ENCODE results near the gene FAM180A.
"Not testable (repeated sequence)": the region's sequence is repeated elsewhere in the genome, so short reads cannot be mapped to it uniquely, and the experiment has no call there.

The FAM180A gene

GRCh38 chr7:135741905-135742304 lies 6.7 kb downstream of the FAM180A start:
- DNase-seq (ENCODE audit: low read depth, low spot score): no peak

- no peak for DNase-seq (ENCODE audit: low read depth, low spot score)
These were observed 7.7 kb downstream of the FAM180A start for GRCh38 chr7:135740889-135741288.

DNA sequence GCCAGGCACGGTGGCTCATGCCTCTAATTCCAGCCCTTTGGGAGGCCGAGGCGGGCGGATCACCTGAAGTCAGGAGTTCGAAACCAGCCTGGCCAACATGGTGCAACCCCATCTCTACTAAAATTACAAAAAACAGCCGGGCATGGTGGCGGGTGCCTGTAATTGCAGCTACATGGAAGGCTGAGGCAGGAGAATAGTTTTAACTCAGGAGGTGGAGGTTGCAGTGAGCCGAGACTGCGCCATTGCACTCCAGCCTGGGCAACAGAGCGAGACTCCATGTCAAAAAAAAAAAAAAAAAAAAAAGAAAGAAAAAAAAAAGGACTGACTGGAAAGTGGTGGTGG lies 11.3 kb downstream of the FAM180A start:
- not testable (repeated sequence) for DNase-seq (ENCODE audit: low read depth, low spot score)

DNA sequence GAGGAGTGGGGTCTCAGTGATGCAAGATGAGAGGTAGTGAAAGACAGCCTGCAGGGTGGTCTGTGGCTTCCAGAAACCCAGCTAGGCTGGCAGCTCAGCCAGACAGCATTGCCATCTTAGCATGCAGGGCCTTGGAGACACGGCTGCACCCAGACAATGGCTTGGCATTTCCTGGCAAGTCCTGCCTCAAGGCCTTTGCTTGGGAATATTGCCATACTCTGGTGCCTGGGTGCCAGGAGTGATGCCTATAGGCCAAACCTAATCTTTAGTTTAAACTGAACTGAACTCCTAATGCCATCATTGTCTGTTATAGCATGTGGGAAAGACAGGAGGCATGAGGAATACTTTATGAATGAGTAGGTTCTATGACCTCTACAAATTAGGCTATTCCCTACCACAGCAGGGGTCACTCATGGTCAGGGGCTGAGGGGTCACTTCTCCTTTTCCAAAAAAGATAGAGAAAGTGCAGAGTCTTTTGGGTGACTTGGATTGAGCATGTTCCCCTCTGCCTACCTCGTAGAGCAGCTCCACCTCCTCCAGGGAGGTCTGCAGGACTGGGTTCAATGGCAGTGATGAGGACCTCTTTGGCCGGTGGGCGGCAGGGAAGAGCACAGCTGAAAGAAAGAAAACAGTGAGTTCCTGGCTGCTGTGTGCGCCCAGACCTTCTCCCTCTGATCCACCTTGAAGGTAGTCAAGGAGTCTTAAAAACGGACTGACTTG lies 11.9 kb downstream of the FAM180A start:
- DNase-seq (ENCODE audit: low read depth, low spot score): peak; percentile 20

DNA sequence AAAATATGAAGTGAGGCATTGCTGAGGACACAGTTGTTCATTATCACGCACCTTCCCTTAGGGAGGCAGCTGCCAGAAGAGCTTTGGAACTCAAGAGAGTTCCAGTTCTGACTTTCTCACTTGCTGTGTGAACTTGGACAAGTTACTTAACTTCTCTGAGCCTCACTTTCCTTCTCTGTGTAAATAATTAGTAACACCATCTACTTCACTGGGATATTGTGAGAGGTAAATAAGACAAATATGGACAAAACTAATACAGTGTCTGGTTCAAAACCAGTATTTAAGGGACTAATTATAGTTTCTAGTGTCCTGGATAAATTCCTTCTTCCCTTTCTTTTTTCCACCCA lies 14.3 kb downstream of the FAM180A start:
- no peak for DNase-seq (ENCODE audit: low read depth, low spot score)

DNA sequence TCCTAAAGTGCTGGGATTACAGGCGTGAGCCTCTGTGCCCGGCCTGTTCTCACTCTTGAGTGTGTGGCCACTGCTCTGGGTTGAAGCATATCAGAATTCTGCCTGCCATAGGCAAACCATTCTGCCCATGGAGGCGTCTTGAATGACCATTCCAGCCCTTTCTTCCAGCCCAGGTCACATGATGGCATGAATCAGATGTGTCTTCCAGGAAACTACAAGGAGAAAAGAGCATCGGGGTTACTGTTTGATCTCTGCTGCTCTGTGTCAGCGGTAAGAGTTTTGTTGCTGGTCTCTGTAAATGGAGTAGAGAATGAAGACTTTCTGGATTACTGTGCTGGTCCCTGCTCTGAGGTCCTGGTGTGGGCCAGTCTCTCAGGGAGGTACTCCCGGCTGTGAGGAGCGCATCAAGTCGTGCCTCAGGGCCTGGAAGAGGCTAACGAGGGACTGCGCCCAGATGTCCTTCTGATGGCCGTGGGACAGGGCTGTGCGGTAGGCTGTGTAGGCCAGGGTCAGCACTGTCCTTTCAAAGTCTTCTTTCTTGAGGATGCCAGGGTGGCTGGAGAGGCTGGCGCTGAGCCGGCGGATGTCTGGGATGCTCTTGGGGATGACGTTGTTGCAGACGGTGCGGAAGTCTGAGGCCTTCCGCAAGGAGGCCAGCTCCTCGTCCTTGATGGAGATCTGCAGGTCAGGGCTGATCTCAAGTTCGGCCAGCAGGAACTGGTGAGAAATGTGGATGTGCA lies 14.8 kb downstream of the FAM180A start:
- no peak for DNase-seq (ENCODE audit: low read depth, low spot score)

DNA sequence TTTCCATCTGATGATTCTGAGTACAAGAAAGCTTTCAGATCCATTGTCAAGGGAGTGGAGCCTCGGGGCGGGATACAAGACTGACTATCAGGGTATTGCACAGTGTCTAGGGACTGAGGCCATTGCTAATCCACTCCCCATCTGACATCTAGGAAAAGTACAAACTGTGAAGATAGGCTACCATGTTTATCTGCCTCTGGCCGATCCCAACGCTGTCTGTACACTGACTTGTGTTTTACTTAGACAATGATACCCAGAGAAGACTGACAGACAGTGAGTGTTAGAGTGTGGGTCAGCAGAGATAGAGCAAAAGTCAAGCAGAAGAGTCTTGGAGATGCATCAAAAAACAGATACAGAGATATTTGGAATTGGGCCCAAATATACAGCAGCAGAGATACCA lies 17.5 kb downstream of the FAM180A start:
- DNase-seq (ENCODE audit: low read depth, low spot score): no peak

- DNase-seq (ENCODE audit: low read depth, low spot score): no peak
These were observed 19.4 kb downstream of the FAM180A start for GRCh38 chr7:135729230-135729629.

- DNase-seq (ENCODE audit: low read depth, low spot score): peak; percentile 32
These were observed 20.4 kb downstream of the FAM180A start, which contains the start of gene SLC13A4 for GRCh38 chr7:135728136-135728669. TSS of gene SLC13A4 (minus strand) at chr7:135728186. CDS start at chr7:135727496, 690 bp downstream.

DNA sequence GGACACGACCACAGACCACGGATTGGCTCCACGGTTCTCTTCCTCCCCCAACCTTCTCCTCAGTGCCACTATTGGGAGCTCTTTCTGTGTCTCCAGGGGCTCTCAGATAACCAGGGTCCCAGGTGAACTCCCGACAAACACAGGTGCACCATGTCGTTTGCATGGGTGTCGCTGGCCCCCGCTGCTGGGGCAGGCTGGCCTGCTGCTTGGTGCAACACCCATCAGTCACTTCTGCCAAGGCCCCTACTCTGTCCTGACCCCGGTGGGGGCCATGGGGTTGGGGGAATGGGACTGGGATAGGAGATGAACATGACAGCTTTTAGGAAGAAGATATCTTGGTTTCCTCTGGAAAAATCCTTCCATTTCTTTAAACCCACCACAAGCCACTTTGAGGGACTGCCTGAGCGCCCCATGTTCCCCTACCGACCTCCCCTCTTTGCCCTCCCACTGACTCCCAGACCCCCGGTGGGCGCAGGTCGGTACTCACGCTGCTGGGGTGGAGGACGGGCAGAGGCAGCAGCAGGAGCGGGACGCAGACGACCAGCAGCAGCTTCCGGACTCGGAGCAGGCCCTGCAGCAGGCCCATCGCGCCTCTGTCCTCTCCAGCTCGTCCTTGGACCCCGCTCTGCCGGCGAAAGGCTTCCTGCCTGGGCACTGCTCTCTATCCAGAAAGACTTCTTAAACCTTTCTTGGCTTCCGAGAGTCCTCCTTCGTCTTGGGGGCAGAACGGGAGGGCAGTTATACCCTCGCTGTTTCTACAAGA lies 21.5 kb downstream of the FAM180A start:
- DNase-seq (ENCODE audit: low read depth, low spot score): no peak

DNA sequence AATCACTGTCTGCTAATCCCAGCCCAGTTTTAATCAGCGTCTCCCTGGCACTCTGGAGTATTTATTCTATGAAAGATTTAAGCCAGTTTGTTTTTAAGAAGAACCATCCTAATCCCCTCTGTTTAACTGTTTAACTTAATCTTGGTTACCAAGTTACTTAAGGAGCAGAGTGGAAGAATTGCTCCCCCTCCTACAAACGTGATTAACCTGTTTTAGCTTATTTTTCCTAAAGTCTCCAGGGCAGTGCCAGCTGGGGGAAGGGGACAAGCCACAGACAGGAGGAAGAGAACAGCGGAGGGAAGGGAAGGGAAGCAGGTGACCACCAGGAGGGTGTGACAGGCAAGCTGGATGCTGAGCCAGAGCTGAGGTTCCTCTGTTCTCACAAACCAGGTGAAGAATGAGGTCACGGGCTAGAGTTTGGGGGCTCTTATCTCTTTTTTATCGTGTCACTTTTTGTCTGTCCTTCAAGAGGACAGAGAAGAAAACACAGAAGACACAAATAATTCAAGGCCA lies 22.3 kb downstream of the FAM180A start:
- no peak for DNase-seq (ENCODE audit: low read depth, low spot score)

DNA sequence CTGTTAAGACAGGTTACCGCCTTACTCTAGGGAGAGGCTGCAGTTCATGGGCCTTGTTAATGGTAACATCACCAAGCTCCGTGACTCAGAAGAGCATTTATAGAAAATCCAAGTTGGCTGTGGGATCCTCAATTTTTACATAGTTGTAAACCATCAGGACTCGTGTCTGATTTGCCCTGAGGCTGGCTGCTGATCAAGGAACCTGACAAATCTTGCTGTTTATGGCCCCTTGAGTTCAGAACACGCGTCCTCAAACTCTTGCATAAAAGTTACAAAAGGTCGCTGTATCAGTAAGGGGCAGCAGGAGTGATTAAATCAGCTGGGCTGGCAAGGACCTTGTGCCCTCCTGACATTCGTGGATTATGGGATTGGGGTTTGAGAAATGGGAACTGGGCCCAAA lies 25.2 kb downstream of the FAM180A start:
- no peak for DNase-seq (ENCODE audit: low read depth, low spot score)

DNA sequence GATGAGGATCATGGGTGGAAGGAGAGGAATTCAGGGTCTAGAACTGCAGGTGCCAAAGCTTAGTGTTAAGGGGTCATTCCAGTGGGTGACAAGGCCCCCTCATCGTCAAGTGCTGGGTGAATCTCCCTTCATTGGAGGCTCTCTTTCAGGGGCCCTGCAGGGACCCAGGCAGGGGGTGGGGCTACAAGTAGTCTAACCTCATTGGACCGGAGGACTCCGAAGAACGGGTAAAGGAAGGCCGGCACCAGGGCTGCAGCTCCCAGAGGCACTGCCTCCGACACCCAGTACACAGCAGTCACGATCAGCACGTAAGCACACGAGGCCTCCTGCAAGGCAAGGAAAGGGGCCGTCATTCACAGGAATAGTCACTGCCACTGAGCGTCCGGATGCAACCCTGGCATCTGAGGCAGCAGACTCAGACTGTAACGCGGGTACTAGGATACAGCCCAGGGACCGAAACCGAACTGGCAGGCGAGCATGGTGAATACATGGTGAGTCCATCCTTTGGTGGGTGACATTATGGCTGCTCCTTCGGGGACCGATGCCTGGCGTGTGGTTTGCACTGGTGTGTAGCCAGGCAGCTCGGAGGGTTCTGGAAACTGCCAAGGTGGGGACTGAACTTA lies 27.3 kb downstream of the FAM180A start:
- DNase-seq (ENCODE audit: low read depth, low spot score): no peak

- DNase-seq (ENCODE audit: low read depth, low spot score): no peak
These were observed 28.9 kb downstream of the FAM180A start for GRCh38 chr7:135719688-135720087.

- DNase-seq (ENCODE audit: low read depth, low spot score): no peak
These were observed 29.7 kb downstream of the FAM180A start for GRCh38 chr7:135718794-135719437.

DNA sequence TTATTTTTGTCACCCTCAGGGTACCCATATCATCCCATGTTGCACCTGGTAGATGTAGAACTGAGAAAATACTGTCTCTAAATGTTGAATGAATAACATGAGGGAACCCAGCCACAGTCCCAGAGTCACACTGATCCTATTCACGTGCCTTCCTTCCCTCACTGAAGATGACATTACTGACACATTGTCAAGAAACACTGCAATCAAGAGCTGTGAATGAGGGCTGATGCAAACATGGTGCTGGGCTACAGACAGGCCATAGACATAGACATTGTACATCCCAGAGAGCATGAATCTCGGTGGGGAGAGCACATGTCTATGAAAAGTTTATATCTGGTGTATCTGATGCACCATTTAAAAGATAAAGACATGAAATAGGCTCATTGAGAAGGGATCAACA lies 30.4 kb downstream of the FAM180A start:
- DNase-seq (ENCODE audit: low read depth, low spot score): no peak

DNA sequence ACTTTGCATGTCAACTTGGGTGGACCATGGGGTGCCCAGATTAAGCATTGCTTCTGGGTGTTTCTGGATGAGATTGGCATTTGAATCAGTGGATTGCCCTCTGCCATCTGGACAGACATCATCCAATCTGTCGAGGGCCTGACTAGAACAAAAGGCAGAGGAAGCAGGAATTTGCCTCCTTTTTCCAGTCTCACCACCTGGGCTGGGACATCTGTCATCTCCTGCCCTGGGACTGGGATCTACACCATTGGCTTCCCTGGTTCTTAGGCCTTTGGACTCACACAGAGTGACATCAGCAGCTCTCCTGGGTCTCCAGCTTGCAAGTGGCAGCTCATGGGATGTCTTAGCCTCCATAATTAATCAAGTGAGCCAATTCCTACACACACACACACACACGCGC lies 30.9 kb downstream of the FAM180A start:
- no peak for DNase-seq (ENCODE audit: low read depth, low spot score)

DNA sequence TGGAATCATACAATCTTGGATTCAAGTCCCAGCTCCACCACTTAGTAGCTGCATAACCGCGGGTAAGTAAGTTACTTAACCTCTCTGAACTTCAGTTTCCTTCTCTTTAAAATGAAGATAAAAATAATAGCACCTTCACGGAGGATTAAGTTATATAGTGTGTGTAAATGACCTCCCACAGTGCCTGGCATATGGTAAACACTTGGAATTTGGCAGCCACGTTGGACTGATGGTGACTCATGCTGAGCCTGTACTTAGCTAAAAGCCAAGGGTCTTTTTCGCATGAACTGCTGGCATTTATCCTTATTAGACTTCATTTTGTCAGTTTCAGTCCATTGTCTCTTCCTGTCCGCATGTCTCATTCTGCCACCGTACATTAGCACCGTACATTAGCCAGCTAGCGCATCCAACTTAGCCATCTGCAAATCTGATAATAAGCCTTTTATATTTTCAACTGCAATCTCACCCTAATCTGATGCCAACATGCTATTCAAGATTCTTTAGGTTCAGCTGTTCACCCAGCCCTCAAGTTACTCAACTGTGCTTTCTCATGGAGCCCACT lies 31.9 kb downstream of the FAM180A start:
- peak; percentile 88 for DNase-seq (ENCODE audit: low read depth, low spot score)

GRCh38 chr7:135715673-135716072 lies 32.9 kb downstream of the FAM180A start:
- no peak for DNase-seq (ENCODE audit: low read depth, low spot score)

GRCh38 chr7:135715055-135715522 lies 33.5 kb downstream of the FAM180A start:
- DNase-seq (ENCODE audit: low read depth, low spot score): no peak

- peak; percentile 71 for DNase-seq (ENCODE audit: low read depth, low spot score)
These were observed 34.0 kb downstream of the FAM180A start for GRCh38 chr7:135714534-135715009.

All from astrocyte of the hippocampus (primary cell).